Measurements from ENCODE around the gene EAF1. TPM values are rescaled to one million over a fixed set of nuclear protein-coding genes. Genes with fewer than 3 reads are reported as not detected.

The EAF1 gene
- total RNA-seq, 2 donors from 2014 or later: 29.1 to 33.1 TPM

DNA sequence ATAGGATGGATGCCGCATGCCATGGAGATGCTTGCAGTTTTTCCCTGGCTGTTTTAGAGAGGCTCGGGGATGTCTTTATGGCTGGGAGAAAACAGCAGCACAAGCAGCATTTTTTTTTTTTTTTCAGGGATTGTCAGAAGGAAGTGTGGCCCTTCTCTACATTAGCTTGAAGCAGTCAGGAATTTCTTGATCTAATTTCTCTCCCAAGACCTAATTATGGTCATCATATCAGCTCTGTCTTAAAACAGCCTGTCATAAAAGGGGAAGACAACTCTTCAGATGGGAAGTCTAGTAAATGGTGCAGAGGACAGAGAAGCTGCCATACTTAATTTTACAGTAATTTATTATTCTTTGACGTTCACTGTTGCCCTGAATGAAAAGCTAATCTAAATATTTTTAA lies 44.5 kb downstream of the EAF1 start:
- H3K36me3 ChIP-seq (ENCODE audit: control insufficient read depth, insufficient read depth, low read length): no peaks in the 10 kb centered on the region
- no peak for DNase-seq
- no peaks in the 10 kb centered on the region for H3K36me3 Mint-ChIP-seq (ENCODE audit: low read depth)
- no peaks in the 10 kb centered on the region for H3K9me3 ChIP-seq (ENCODE audit: control insufficient read depth, low read length)
- no peaks in the 10 kb centered on the region for H3K4me1 ChIP-seq (ENCODE audit: control insufficient read depth, insufficient read depth, low read length)
- H3K27me3 Mint-ChIP-seq (ENCODE audit: insufficient read depth): no peaks in the 10 kb centered on the region
- H3K4me3 Mint-ChIP-seq: no peak overlapping the region
- WGBS, 2 experiments (ENCODE audit: insufficient coverage in 1 of 2, insufficient read length in 1 of 2): 89 to 100% methylated on average over 2 of the region's 3 CpGs
- TF ChIP-seq, protein P1, sequence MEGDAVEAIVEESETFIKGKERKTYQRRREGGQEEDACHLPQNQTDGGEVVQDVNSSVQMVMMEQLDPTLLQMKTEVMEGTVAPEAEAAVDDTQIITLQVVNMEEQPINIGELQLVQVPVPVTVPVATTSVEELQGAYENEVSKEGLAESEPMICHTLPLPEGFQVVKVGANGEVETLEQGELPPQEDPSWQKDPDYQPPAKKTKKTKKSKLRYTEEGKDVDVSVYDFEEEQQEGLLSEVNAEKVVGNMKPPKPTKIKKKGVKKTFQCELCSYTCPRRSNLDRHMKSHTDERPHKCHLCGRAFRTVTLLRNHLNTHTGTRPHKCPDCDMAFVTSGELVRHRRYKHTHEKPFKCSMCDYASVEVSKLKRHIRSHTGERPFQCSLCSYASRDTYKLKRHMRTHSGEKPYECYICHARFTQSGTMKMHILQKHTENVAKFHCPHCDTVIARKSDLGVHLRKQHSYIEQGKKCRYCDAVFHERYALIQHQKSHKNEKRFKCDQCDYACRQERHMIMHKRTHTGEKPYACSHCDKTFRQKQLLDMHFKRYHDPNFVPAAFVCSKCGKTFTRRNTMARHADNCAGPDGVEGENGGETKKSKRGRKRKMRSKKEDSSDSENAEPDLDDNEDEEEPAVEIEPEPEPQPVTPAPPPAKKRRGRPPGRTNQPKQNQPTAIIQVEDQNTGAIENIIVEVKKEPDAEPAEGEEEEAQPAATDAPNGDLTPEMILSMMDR (conservative IDR thresholded peaks at IDR 0.05): no peak
- no peak overlapping the region for H3K4me3 ChIP-seq (ENCODE audit: low read length)
- no peaks in the 10 kb centered on the region for H3K9me3 Mint-ChIP-seq
- no peaks in the 10 kb centered on the region for H3K4me1 Mint-ChIP-seq
- no peak overlapping the region for H3K27ac Mint-ChIP-seq
- no peak overlapping the region for H3K27ac ChIP-seq (ENCODE audit: low read depth, low read length)
- H3K9ac ChIP-seq (ENCODE audit: extremely low read depth, low read length, poor library complexity, severe bottlenecking): no peak overlapping the region
- H3K27me3 ChIP-seq (ENCODE audit: control insufficient read depth, insufficient read depth, low read length, poor library complexity, severe bottlenecking): no peaks in the 10 kb centered on the region

DNA sequence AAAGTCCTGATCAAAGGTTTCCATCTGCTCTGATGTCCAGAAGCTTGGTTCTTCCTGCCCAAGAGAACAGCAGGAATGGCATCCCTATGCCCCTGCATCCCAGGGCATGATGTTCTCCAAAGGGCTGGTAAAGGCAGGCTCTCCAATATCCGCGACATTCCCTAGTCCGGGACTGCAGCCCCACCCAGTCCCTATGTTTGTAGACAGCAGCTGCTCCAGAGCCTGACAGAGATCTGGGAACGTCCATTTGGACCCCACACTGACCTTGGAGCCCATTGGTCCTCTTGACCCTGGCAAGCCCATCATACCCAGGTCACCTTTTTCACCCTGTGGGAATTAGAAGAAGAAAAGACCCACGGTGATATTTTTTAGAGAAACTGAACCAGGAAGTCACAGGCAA lies 47.8 kb downstream of the EAF1 start:
- no peaks in the 10 kb centered on the region for H3K4me1 ChIP-seq (ENCODE audit: control insufficient read depth, insufficient read depth, low read length)

DNA sequence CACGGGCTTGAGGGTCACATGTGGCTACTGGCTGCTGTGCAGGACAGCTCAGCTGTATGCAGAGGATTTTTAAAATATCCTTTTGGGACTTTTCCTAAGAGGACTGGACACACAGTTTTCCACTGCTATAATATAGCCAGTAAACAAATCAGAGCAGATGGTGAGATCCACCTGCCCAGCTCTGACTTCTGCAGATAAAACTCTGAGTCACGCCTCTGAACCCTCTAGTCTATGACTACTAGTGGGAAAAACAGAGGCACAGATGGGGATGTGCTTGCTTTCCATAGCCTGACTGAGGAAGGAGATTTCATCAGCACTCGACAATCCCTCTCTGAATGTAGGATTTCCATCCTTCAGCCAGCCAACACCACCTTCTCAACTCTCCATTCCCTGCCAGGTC lies 49.0 kb downstream of the EAF1 start:
- TF ChIP-seq, protein P1 (conservative IDR thresholded peaks at IDR 0.05): no peak
- no peaks in the 10 kb centered on the region for H3K27me3 ChIP-seq (ENCODE audit: control insufficient read depth, insufficient read depth, low read length, poor library complexity, severe bottlenecking)
- peak; percentile 3 for DNase-seq
- no peak overlapping the region for H3K9ac ChIP-seq (ENCODE audit: extremely low read depth, low read length, poor library complexity, severe bottlenecking)
- H3K4me1 ChIP-seq (ENCODE audit: control insufficient read depth, insufficient read depth, low read length): no peaks in the 10 kb centered on the region
- Mint-ChIP-seq H3K4me1 (no peaks in the 10 kb centered on the region), H3K36me3 (ENCODE audit: low read depth) (no peaks in the 10 kb centered on the region), H3K4me3 (no peak overlapping the region), H3K27me3 (ENCODE audit: insufficient read depth) (peaks cover 2% of the 10 kb centered on the region), H3K9me3 (no peaks in the 10 kb centered on the region), H3K27ac (no peak overlapping the region)
- no peak overlapping the region for H3K4me3 ChIP-seq (ENCODE audit: low read length)
- WGBS, 2 experiments (ENCODE audit: insufficient coverage in 1 of 2, insufficient read length in 1 of 2): 95 to 96% methylated on average over 3 of the region's 3 CpGs
- H3K36me3 ChIP-seq (ENCODE audit: control insufficient read depth, insufficient read depth, low read length): no peaks in the 10 kb centered on the region
- H3K9me3 ChIP-seq (ENCODE audit: control insufficient read depth, low read length): no peaks in the 10 kb centered on the region
- H3K27ac ChIP-seq (ENCODE audit: low read depth, low read length): no peak overlapping the region

More for the DNA sequence above, 47.8 kb downstream of the EAF1 start:
- Mint-ChIP-seq H3K27me3 (ENCODE audit: insufficient read depth) (peaks cover 2% of the 10 kb centered on the region), H3K36me3 (ENCODE audit: low read depth) (no peaks in the 10 kb centered on the region), H3K27ac (no peak overlapping the region), H3K4me1 (no peaks in the 10 kb centered on the region), H3K4me3 (no peak overlapping the region), H3K9me3 (no peaks in the 10 kb centered on the region)
- Histone ChIP-seq H3K36me3 (ENCODE audit: control insufficient read depth, insufficient read depth, low read length) (no peaks in the 10 kb centered on the region), H3K27ac (ENCODE audit: low read depth, low read length) (no peak overlapping the region), H3K9ac (ENCODE audit: extremely low read depth, low read length, poor library complexity, severe bottlenecking) (no peak overlapping the region), H3K27me3 (ENCODE audit: control insufficient read depth, insufficient read depth, low read length, poor library complexity, severe bottlenecking) (no peaks in the 10 kb centered on the region), H3K9me3 (ENCODE audit: control insufficient read depth, low read length) (no peaks in the 10 kb centered on the region), H3K4me3 (ENCODE audit: low read length) (no peak overlapping the region)
- DNase-seq: no peak
- TF ChIP-seq, protein P1 (conservative IDR thresholded peaks at IDR 0.05): no peak
- WGBS, 2 experiments (ENCODE audit: insufficient coverage in 1 of 2, insufficient read length in 1 of 2): 49 to 67% methylated on average over 3 to 5 of the region's 5 CpGs
